AG10803 (cell line): ENCODE results near the gene PLCH1.

ENCODE experiments used
- DNase-seq: peaks from one replicate; pipeline ENCODE4 v3.0.0; 2010; ENCODE audit warnings: low read depth
- H3K4me3 ChIP-seq: 2 replicates; pipeline ENCODE4 v1.5.1; 2011; ENCODE audit warnings: mild to moderate bottlenecking, low read length, control low read depth
- TF ChIP-seq, protein P1 (sequence below): conservative IDR thresholded peaks from 2 replicates; pipeline ENCODE4 v1.5.1; 2011; ENCODE audit warnings: mild to moderate bottlenecking, low read length, control low read depth, inconsistent platforms

PLCH1 gene

DNA sequence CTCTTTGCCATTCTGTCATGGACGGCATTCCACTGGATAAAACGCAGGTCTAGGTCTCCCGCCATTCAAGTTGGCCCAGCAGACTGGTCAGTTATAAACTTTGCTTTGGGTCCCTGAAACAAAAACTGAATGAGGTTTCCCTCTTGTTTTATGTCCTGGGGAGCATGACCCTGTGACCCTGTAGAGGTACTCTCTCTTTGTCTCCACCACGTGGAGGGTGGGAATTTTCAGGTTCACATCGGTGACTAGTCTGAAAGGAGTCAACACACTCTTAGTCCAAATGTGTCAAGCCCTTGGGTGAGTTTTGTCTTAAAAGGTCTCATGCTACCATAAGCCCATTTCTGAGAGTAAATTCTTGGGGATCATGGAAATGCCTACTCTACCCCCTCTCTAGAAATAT, 139.9 kb downstream of the PLCH1 start:
- H3K4me3 ChIP-seq = no peak overlapping the region
- TF ChIP-seq, protein P1, sequence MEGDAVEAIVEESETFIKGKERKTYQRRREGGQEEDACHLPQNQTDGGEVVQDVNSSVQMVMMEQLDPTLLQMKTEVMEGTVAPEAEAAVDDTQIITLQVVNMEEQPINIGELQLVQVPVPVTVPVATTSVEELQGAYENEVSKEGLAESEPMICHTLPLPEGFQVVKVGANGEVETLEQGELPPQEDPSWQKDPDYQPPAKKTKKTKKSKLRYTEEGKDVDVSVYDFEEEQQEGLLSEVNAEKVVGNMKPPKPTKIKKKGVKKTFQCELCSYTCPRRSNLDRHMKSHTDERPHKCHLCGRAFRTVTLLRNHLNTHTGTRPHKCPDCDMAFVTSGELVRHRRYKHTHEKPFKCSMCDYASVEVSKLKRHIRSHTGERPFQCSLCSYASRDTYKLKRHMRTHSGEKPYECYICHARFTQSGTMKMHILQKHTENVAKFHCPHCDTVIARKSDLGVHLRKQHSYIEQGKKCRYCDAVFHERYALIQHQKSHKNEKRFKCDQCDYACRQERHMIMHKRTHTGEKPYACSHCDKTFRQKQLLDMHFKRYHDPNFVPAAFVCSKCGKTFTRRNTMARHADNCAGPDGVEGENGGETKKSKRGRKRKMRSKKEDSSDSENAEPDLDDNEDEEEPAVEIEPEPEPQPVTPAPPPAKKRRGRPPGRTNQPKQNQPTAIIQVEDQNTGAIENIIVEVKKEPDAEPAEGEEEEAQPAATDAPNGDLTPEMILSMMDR = no peak
- no peak for DNase-seq

DNA sequence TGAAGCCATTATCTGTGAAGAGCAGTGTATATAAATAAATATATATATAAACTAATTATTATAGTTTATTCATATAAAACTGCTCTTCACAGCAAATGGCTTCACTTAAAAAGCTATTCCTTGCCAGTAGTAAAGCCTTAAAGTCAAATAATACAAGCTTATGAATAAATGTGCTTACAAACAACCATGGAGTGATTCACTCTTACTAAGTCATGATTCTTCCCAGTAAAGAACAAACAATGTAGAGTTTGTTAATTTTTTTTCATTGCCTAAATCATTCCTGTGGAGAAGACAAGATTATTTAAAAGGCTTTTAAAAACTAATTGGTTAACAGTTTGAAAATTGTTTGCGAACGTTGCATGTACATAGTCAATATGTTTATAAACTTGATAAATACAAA, 140.7 kb downstream of the PLCH1 start:
- TF ChIP-seq, protein P1 = no peak
- no peak overlapping the region for H3K4me3 ChIP-seq
- no peak for DNase-seq

DNA sequence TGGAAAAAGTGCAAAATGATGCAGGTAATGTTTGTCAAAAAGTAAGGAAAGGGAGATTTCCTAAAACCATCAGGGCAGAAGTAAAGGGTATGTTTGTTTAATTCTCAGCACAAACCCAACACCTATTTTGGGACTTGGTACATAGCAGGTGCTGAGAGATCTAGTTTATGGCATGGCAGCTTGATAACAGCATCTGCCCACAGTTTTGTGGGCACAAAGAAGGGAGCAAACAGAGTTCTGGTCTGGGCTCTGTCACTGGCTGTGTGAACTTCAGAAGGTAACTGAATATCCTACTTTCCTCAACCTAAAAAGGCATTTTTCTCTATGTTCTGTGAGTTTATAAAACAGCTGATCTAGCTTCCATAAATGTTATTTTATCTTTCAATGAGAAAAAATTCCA, 141.6 kb downstream of the PLCH1 start:
- no peak overlapping the region for H3K4me3 ChIP-seq
- TF ChIP-seq, protein P1 = no peak
- DNase-seq = no peak

- DNase-seq = no peak
- H3K4me3 ChIP-seq = no peak overlapping the region
- TF ChIP-seq, protein P1 = no peak
Observed at GRCh38 chr3:155602307-155602706, 142.6 kb downstream of the PLCH1 start.

DNA sequence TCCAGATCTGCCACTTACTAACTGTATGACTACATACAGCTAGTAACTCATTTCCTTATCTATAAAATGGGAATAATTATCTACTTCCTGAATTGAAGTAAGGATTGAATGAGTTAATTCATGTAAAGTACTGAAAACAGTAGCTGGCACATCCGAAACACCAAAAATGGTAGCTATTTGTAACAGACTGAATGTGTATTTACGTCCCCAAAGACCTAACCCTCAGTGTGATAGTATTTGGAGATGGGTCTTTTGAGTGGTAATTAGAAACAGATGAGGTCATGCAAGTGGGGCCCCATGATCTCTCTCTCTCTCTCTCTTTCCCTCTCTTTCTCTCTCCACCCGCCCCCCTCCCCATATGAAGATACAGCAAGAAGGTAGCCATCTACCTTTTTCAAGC, 146.2 kb downstream of the PLCH1 start:
- TF ChIP-seq, protein P1 = no peak
- H3K4me3 ChIP-seq = no peak overlapping the region
- no peak for DNase-seq

DNA sequence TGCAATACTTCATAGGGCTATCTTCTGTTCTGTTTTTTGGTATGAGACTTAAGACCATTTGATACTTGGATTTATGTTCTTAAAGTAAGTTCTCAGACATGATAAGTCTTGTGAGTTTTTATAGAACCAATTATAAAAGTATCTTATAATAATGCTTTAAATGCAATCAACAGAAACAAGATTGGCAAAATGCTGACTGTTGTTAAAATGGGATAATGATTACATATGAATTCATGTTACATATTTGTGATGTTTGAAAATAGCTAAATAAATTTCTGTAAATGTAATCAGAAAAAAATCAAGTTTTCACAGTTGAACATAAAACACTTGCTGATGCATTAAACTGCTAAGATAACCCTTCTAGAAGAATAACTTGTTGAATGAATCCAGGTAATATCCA, 148.3 kb downstream of the PLCH1 start:
- H3K4me3 ChIP-seq = no peak overlapping the region

DNA sequence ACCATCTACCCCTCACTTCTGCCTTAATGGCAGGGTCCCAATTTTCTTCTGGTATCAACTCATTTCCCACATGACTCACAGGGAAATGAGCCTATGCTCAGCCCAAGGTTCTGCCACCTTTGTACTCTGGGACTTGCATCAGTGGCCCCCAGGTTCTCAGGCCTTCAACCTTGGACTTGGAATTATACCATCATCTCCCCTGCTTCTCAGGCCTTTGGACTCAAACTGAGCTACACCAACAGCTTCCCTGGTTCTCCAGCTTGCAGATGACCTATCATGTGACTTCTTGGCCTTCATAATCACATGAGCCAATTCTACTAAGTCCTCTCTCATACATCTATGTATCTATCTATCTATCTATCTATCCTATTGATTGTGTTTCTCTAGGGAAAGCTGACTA, 149.5 kb downstream of the PLCH1 start:
- DNase-seq = no peak
- no peak overlapping the region for H3K4me3 ChIP-seq
- TF ChIP-seq, protein P1 = no peak

More for the DNA sequence above, 148.3 kb downstream of the PLCH1 start:
- no peak for DNase-seq
- TF ChIP-seq, protein P1 = no peak
